Keratinocyte (primary cell): ENCODE results near the gene KSR2. TPM values are rescaled to one million over a fixed set of nuclear protein-coding genes. Genes with fewer than 3 reads are reported as not detected.

Source experiments
- DNase-seq: peaks from one replicate; pipeline ENCODE4 v3.0.0-alpha.2; 2011; ENCODE audit warnings: low read depth, missing footprints, low spot score
- FAIRE-seq: peaks from 2 replicates; lab custom pipeline; 2011; peaks lifted over from hg19 to GRCh38; lab: Jason Lieb, UNC
- H2AFZ ChIP-seq: 2 replicates; pipeline ENCODE4 v1.6.0; 2012; ENCODE audit warnings: low read length, control low read depth, inconsistent platforms; ENCODE audit not compliant: control insufficient read depth
- H3K27ac ChIP-seq: 2 replicates; pipeline ENCODE4 v1.5.1; 2011; ENCODE audit warnings: low read length; ENCODE audit not compliant: control insufficient read depth, insufficient read depth
- H3K27me3 ChIP-seq: 3 replicates; pipeline ENCODE4 v1.6.0; 2011; ENCODE audit warnings: low read length; ENCODE audit not compliant: control insufficient read depth, insufficient read depth; ENCODE audit errors: extremely low read depth
- H3K36me3 ChIP-seq, 2 experiments: 2 replicates in 1 of 2; 3 replicates in 1 of 2; pipeline ENCODE4 v1.5.1; 2011; ENCODE audit warnings: low read length in 2 of 2, mild to moderate bottlenecking in 1 of 2; ENCODE audit not compliant: control insufficient read depth in 2 of 2, insufficient read depth in 2 of 2; ENCODE audit errors: extremely low read depth in 1 of 2
- H3K4me1 ChIP-seq: 3 replicates; pipeline ENCODE4 v1.5.1; 2011; ENCODE audit warnings: low read length; ENCODE audit not compliant: control insufficient read depth, insufficient read depth; ENCODE audit errors: extremely low read depth
- H3K4me2 ChIP-seq: 3 replicates; pipeline ENCODE4 v1.6.0; 2011; ENCODE audit warnings: low read depth, low read length; ENCODE audit not compliant: control insufficient read depth, insufficient read depth; ENCODE audit errors: extremely low read depth
- H3K4me3 ChIP-seq, 3 experiments: fragments of 200-600 bp in 1 of 3; sonication (generic) in 1 of 3; 2 replicates in 2 of 3; 3 replicates in 1 of 3; pipeline ENCODE4 v1.5.1; 2011 to 2016; ENCODE audit warnings: low read length in 3 of 3, mild to moderate bottlenecking in 3 of 3, control low read depth in 2 of 3, inconsistent platforms in 1 of 3, low read depth in 1 of 3, mixed read lengths in 1 of 3, mixed run types in 1 of 3, moderate library complexity in 1 of 3; ENCODE audit not compliant: control insufficient read depth in 2 of 3, insufficient read depth in 2 of 3; ENCODE audit errors: extremely low read depth in 1 of 3
- H3K79me2 ChIP-seq: 2 replicates; pipeline ENCODE4 v1.6.0; 2012; ENCODE audit warnings: low read length; ENCODE audit not compliant: control insufficient read depth, insufficient read depth
- H3K9ac ChIP-seq: 3 replicates; pipeline ENCODE4 v1.6.0; 2011; ENCODE audit warnings: low read length; ENCODE audit not compliant: control insufficient read depth, insufficient read depth; ENCODE audit errors: extremely low read depth
- H3K9me1 ChIP-seq: 3 replicates; pipeline ENCODE4 v1.6.0; 2011; ENCODE audit warnings: low read length; ENCODE audit not compliant: control insufficient read depth, insufficient read depth; ENCODE audit errors: extremely low read depth
- H3K9me3 ChIP-seq: 2 replicates; pipeline ENCODE4 v1.5.1; 2012; ENCODE audit warnings: low read depth, low read length; ENCODE audit not compliant: control insufficient read depth
- H4K20me1 ChIP-seq: 3 replicates; pipeline ENCODE4 v1.6.0; 2011; ENCODE audit warnings: low read length; ENCODE audit not compliant: control insufficient read depth, insufficient read depth; ENCODE audit errors: extremely low read depth
- EZH2 ChIP-seq: IDR thresholded peaks from one replicate; pipeline ENCODE4 v1.6.1; 2012; ENCODE audit warnings: inconsistent platforms, mild to moderate bottlenecking, low read length, moderate library complexity
- dilution Hi-C: fragments of 300-500 bp; cut with MboI; formaldehyde crosslinking; loops from one replicate; pipeline ENCODE4 v1.7.0; 2020; ENCODE audit warnings: low sequenced_read_pairs; ENCODE audit not compliant: extremely low pct_ligation_motif_present
- polyA plus RNA-seq, 5 experiments: library from polyadenylated mRNA; depleted of rRNA in 3 of 5; stranded (reverse) in 3 of 5; stranded (forward) in 1 of 5; unstranded in 1 of 5; fragments of >200 nt; gene quantifications; 1 replicate in 1 of 5; 2 replicates in 3 of 5; 3 replicates in 1 of 5; pipeline versions ENCODE4 v1.2.1 to v1.2.3, GENCODE V29; 2011 to 2012; ENCODE audit warnings: missing spikeins in 2 of 5, low read depth in 1 of 5, low replicate concordance in 1 of 5
- TF ChIP-seq, protein P1 (sequence below), 3 experiments: IDR thresholded peaks in 1 of 3; conservative IDR thresholded peaks in 1 of 3; optimal IDR thresholded peaks in 1 of 3; 2 replicates in 2 of 3; 3 replicates in 1 of 3; pipeline versions ENCODE3 to v1.5.1; 2011; ENCODE audit warnings: low read length in 3 of 3, mild to moderate bottlenecking in 3 of 3, moderate library complexity in 2 of 3, control low read depth in 1 of 3, inconsistent platforms in 1 of 3; ENCODE audit not compliant: insufficient read depth in 2 of 3; ENCODE audit errors: extremely low read depth in 1 of 3

KSR2 gene
- polyA plus RNA-seq, 1 donor (not counting 4 experiments of a cell fraction or from before 2014, with no cell fraction given): 0.01 TPM

DNA sequence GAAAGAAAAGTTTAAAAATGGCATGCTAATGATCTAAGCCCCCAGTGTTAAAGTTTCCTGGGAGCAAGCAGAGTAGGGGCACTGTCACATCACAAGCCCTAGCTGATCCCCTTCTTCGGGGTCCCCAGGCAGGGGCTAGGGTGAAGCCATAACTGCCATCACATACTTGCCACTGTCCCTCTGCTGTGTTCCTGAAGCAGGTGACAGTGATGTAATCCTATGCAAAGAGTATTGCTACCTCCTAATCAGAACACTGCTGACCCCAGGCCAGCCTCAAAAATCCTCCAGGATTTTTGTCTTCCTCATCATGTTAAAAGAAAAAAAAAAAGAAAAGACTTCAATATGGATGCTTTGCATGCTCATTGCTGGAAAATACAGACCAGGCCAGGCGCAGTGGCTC, 46.5 kb upstream of the KSR2 start:
- no peak overlapping the region for H3K4me2 ChIP-seq
- no peaks in the 10 kb centered on the region for H3K9me3 ChIP-seq
- H3K4me3 ChIP-seq: no peak overlapping the region
- H4K20me1 ChIP-seq: no peaks in the 10 kb centered on the region
- H3K9ac ChIP-seq: no peak overlapping the region
- H3K36me3 ChIP-seq: peaks cover 3 to 5% of the 10 kb centered on the region in 2 experiments
- no peak overlapping the region for H3K27ac ChIP-seq
- TF ChIP-seq, protein P1, sequence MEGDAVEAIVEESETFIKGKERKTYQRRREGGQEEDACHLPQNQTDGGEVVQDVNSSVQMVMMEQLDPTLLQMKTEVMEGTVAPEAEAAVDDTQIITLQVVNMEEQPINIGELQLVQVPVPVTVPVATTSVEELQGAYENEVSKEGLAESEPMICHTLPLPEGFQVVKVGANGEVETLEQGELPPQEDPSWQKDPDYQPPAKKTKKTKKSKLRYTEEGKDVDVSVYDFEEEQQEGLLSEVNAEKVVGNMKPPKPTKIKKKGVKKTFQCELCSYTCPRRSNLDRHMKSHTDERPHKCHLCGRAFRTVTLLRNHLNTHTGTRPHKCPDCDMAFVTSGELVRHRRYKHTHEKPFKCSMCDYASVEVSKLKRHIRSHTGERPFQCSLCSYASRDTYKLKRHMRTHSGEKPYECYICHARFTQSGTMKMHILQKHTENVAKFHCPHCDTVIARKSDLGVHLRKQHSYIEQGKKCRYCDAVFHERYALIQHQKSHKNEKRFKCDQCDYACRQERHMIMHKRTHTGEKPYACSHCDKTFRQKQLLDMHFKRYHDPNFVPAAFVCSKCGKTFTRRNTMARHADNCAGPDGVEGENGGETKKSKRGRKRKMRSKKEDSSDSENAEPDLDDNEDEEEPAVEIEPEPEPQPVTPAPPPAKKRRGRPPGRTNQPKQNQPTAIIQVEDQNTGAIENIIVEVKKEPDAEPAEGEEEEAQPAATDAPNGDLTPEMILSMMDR (optimal IDR thresholded peaks at IDR 0.05 in 1 of 3, IDR thresholded peaks at IDR 0.05 in 1 of 3, conservative IDR thresholded peaks at IDR 0.05 in 1 of 3; ENCODE audit: extremely low read depth in 1 of 3, insufficient read depth in 2 of 3, low read length in 3 of 3): no peak
- no peak for TF ChIP-seq EZH2
- peaks cover 15% of the 10 kb centered on the region for H3K4me1 ChIP-seq
- dilution Hi-C loops: no loop called here
- no peaks in the 10 kb centered on the region for H3K27me3 ChIP-seq
- H3K9me1 ChIP-seq: no peaks in the 10 kb centered on the region
- peaks cover 18% of the 10 kb centered on the region for H3K79me2 ChIP-seq
- H2AFZ ChIP-seq: no peak overlapping the region
- FAIRE-seq: no peak
- DNase-seq: no peak

DNA sequence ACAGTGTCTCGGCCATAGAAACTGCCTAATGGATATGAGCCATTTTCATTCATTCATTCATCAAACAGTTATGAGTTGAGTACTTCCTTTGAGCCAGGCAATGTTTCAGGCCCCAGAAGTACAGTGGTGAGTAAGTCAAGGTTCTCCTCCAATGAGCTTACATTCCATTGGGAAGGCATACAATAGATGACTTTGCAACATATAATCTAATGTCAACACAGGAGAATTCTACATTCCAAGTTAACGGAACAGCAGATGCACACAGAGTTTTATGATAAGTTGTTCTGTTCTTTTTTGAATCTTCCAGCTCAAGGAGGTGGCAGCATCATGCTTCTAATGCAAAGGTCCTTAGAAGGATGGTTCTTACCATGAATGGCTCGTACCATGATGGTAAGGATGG, 44.5 kb upstream of the KSR2 start:
- no peaks in the 10 kb centered on the region for H3K27me3 ChIP-seq
- no peak overlapping the region for H3K9ac ChIP-seq
- no peak overlapping the region for H3K27ac ChIP-seq
- FAIRE-seq (no peak), DNase-seq (no peak)
- TF ChIP-seq, protein P1 (optimal IDR thresholded peaks at IDR 0.05 in 1 of 3, IDR thresholded peaks at IDR 0.05 in 1 of 3, conservative IDR thresholded peaks at IDR 0.05 in 1 of 3; ENCODE audit: extremely low read depth in 1 of 3, insufficient read depth in 2 of 3, low read length in 3 of 3): no peak
- no peak for TF ChIP-seq EZH2
- peaks cover 17% of the 10 kb centered on the region for H3K79me2 ChIP-seq
- H3K4me1 ChIP-seq: peaks cover 15% of the 10 kb centered on the region
- dilution Hi-C loops: no loop called here
- H3K36me3 ChIP-seq: no peaks in the 10 kb centered on the region
- H3K9me3 ChIP-seq: no peaks in the 10 kb centered on the region
- no peak overlapping the region for H3K4me2 ChIP-seq
- no peaks in the 10 kb centered on the region for H3K9me1 ChIP-seq
- H3K4me3 ChIP-seq: no peak overlapping the region
- no peak overlapping the region for H2AFZ ChIP-seq
- H4K20me1 ChIP-seq: no peaks in the 10 kb centered on the region
